Measurements from ENCODE around the gene GFI1B. TPM values are rescaled to one million over a fixed set of nuclear protein-coding genes. Genes with fewer than 3 reads are reported as not detected.

GFI1B gene
- total RNA-seq, 2 donors from 2014 or later, result not detected

DNA sequence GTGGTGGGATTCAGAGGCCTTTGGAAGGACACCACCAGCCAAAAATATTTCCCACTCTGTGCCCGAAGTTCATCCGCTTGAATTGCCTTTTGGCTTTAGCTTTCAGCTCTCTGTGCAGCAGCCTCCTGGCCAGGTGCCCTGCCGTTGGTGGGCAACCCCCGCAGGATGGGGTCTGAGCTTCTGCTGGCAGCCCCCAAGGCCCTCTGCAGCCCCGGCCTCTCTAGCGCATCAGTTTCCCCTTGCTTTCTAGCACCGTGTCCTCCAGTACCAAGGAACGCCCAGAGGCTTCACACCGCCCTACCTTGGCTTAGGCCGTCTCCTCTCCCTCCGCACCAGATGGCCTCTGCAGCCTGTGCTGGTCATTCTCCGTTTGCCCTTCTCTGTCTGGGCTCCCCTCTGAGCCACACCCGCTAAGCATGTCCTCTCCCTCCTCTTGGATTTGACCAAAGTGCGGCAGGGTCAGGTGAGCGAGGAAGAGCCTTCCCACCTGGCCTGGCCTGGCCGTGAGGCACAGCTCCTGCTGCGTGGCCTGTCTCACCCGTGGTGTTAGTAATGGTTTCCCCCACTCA is 29.9 kb upstream of the GFI1B start:
- DNase-seq, result no peak
- ATAC-seq, result no peak
- Histone ChIP-seq H3K27ac (no peak overlapping the region), H3K27me3 (no peaks in the 10 kb centered on the region), H3K4me3 (no peak overlapping the region), H3K4me1 (peaks cover 12% of the 10 kb centered on the region), H3K36me3 (replicated peaks in 1 of 2; ENCODE audit: insufficient read depth in 1 of 2, low read depth in 2 of 2) (no peaks in the 10 kb centered on the region), H3K9me3 (no peaks in the 10 kb centered on the region)
- WGBS, 2 donors, result 77 to 79% methylated on average over 16 to 18 of the region's 18 CpGs
- no peak for TF ChIP-seq CTCF (IDR thresholded peaks at IDR 0.05)
- no peak for TF ChIP-seq POLR2A (IDR thresholded peaks at IDR 0.05)
- intact Hi-C loops (cut with DNase I), result no loop called here

GRCh38 chr9:132949709-132950108 is 28.8 kb upstream of the GFI1B start:
- Histone ChIP-seq H3K36me3 (replicated peaks in 1 of 2; ENCODE audit: insufficient read depth in 1 of 2, low read depth in 2 of 2) (no peaks in the 10 kb centered on the region), H3K27ac (no peak overlapping the region), H3K4me3 (no peak overlapping the region), H3K9me3 (no peaks in the 10 kb centered on the region), H3K27me3 (no peaks in the 10 kb centered on the region), H3K4me1 (peaks cover 10% of the 10 kb centered on the region)
- ATAC-seq (no peak), DNase-seq (no peak)
- WGBS, 2 donors, result 67 to 74% methylated on average over 4 of the region's 4 CpGs
- intact Hi-C loops (cut with DNase I), result no loop called here
- TF ChIP-seq POLR2A (IDR thresholded peaks at IDR 0.05), result no peak
- TF ChIP-seq CTCF (IDR thresholded peaks at IDR 0.05), result no peak

- Histone ChIP-seq H3K36me3 (replicated peaks in 1 of 2; ENCODE audit: insufficient read depth in 1 of 2, low read depth in 2 of 2) (no peaks in the 10 kb centered on the region), H3K4me1 (no peaks in the 10 kb centered on the region), H3K9me3 (peaks cover 0 to 9% (median 0%) of the 10 kb centered on the region in 3 donors), H3K4me3 (no peak overlapping the region), H3K27ac (no peak overlapping the region), H3K27me3 (no peaks in the 10 kb centered on the region)
- ATAC-seq, result no peak
- TF ChIP-seq POLR2A (IDR thresholded peaks at IDR 0.05) (no peak), CTCF (IDR thresholded peaks at IDR 0.05) (no peak)
- intact Hi-C loops (cut with DNase I), result no loop called here
- WGBS, 2 donors, result 65 to 74% methylated on average over 2 of the region's 2 CpGs
- no peak for DNase-seq
Measured at GRCh38 chr9:132955123-132955522, 23.4 kb upstream of the GFI1B start.

GRCh38 chr9:132955768-132956167 is 22.7 kb upstream of the GFI1B start:
- H3K27ac ChIP-seq, result no peak overlapping the region
- DNase-seq (no peak), ATAC-seq (no peak)
- peaks cover 0 to 9% (median 0%) of the 10 kb centered on the region in 3 donors for H3K9me3 ChIP-seq
- no peaks in the 10 kb centered on the region for H3K4me1 ChIP-seq
- no peak for TF ChIP-seq CTCF (IDR thresholded peaks at IDR 0.05)
- no peak for TF ChIP-seq POLR2A (IDR thresholded peaks at IDR 0.05)
- no peaks in the 10 kb centered on the region for H3K36me3 ChIP-seq (replicated peaks in 1 of 2; ENCODE audit: insufficient read depth in 1 of 2, low read depth in 2 of 2)
- no peak overlapping the region for H3K4me3 ChIP-seq
- intact Hi-C loops (cut with DNase I), result no loop called here
- WGBS, 2 donors, result 42 to 50% methylated on average over 2 of the region's 2 CpGs
- H3K27me3 ChIP-seq, result no peaks in the 10 kb centered on the region

DNA sequence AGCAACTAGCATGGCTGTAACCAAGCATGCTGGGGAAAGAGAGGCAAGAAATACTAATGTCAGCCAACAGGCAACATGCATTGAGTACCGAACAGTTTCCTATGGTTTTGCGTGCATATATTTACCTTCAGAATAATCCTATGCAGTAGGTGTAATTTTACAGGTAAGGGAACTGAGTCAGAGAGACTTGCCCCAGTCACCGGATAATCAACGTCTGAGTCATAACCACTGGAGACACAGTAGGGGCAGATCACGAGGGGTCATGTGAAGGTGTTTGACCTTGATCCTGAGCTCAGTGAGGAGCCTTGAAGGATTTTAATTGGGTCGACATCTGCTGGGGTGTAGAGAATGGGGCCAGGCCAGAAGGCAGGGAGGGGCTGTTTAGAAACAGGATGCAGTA is 20.7 kb upstream of the GFI1B start:
- ATAC-seq (no peak), DNase-seq (no peak)
- no peaks in the 10 kb centered on the region for H3K27me3 ChIP-seq
- intact Hi-C loops (cut with DNase I), result no loop called here
- WGBS, 2 donors, result 69 to 78% methylated on average over 6 of the region's 6 CpGs
- H3K4me3 ChIP-seq, result no peak overlapping the region
- no peaks in the 10 kb centered on the region for H3K4me1 ChIP-seq
- no peaks in the 10 kb centered on the region for H3K36me3 ChIP-seq (replicated peaks in 1 of 2; ENCODE audit: insufficient read depth in 1 of 2, low read depth in 2 of 2)
- H3K27ac ChIP-seq, result no peak overlapping the region
- H3K9me3 ChIP-seq, result peaks cover 0 to 9% (median 0%) of the 10 kb centered on the region in 3 donors
- no peak for TF ChIP-seq POLR2A (IDR thresholded peaks at IDR 0.05)
- no peak for TF ChIP-seq CTCF (IDR thresholded peaks at IDR 0.05)
